KOPT-K1 (cell line): ENCODE measurements around the gene GUCA1A.
"Not testable (repeated sequence)": the region's sequence is repeated elsewhere in the genome, so short reads cannot be mapped to it uniquely, and the experiment has no call there.

Source experiments
- H3K27ac ChIP-seq: fragments of 200-600 bp; sonication (generic); 2 replicates; pipeline ENCODE4 v1.5.1; 2016; ENCODE audit warnings: antibody characterized with exemption, mild to moderate bottlenecking, low read depth, low read length; ENCODE audit not compliant: poor library complexity, severe bottlenecking
- H3K36me3 ChIP-seq: fragments of 200-600 bp; sonication (generic); 2 replicates; pipeline ENCODE4 v1.5.1; 2017; ENCODE audit warnings: antibody characterized with exemption, mild to moderate bottlenecking, low read length, moderate library complexity; ENCODE audit not compliant: insufficient read depth
- H3K9me3 ChIP-seq: fragments of 200-600 bp; sonication (generic); 2 replicates; pipeline ENCODE4 v1.5.1; 2017; ENCODE audit warnings: antibody characterized with exemption, low read length, mild to moderate bottlenecking; ENCODE audit not compliant: insufficient read depth, poor library complexity, severe bottlenecking

GUCA1A gene

DNA sequence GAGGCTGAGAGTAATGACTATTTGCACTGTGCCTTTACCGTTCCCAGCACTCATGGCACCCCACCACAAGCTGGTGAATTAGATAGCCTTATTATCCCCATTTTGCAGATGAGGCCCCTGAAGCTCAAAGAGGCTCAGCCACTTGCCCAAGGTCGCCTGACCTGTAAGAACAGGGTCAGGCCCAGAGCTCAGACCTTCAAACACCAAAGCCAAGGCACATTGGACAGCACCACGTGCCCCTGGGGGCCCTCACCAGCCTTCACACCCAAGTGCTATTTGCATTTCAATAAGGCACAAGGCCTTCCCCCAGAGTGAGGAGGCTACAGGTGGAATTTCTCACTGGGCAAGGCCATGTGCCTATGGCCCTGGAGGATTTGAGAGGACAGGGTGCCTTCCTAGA lies 16.5 kb upstream of the GUCA1A start:
- Histone ChIP-seq H3K36me3 (no peaks in the 10 kb centered on the region), H3K27ac (peak overlapping the region; percentile 24), H3K9me3 (no peaks in the 10 kb centered on the region)

DNA sequence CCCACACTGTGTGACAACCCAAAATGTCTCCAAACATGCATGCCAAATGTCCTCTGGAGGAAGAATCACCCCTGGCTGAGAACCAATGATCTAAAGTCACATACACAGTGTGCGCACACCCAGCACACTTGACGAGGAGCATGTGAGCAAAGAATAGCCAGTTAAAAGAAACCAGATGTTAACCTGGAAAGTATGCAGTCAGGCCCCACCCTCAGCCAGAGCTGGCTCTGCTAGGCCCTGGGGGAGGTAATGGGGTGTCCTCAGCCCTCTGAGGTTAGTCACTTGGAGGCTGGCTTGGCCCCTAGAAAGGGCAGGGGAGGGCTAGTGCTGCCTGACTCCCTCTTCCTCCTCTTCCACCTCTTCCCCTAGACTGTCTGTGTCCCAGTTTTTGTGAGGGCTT lies 15.2 kb upstream of the GUCA1A start:
- Histone ChIP-seq H3K27ac (no peak overlapping the region), H3K36me3 (no peaks in the 10 kb centered on the region), H3K9me3 (no peaks in the 10 kb centered on the region)

DNA sequence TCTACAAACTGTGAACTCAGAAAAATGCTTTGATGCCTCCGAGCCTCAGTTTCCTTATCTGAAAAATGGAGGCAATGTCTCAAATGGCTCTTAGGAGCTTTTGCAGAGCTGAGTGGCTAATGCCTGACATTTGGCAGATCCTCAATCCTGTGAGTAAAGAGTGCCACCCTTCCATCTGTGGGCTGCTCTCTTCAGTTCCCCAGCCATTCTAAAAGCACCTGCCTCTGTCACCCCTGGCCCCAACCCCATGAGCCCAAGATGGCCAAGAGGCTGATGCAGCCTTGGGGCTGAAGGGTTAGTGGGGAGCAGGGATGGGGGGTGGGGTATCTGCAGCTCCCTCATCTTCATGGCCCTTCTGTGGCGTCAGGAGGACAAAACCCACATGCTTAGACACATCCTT lies 14.5 kb upstream of the GUCA1A start:
- H3K27ac ChIP-seq = no peak overlapping the region
- H3K9me3 ChIP-seq = no peaks in the 10 kb centered on the region

DNA sequence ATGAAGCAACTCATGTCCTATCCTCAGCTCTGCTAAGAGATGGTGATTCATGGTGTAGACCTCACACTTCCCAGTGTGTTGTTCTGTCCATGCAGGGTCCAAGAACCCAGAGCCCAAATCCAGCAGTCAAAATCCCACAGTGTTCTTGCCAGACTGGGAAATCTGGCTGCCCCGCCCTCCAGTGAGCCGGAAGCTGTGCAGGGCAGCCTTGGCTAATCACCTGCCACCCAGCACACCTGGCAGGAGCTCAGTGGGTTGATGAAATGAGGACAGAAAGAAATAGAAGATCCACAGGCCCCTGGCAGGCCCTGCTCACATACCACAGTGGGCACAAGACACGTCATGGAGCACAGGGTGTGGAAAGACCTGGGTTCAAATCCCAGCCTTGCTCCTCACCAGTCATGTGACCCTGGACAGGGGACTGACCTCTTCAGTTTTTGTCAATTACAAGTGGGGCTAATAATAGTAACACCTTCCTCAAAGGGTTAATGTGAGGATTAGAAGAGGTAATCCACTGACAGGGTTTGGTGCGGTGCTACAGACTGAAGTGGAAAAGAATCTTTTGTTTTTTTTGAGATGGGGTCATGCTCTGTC lies 13.6 kb upstream of the GUCA1A start:
- no peaks in the 10 kb centered on the region for H3K9me3 ChIP-seq
- H3K27ac ChIP-seq = no peak overlapping the region
- H3K36me3 ChIP-seq = no peaks in the 10 kb centered on the region

More for the DNA sequence above, 14.5 kb upstream of the GUCA1A start:
- H3K36me3 ChIP-seq = no peaks in the 10 kb centered on the region

DNA sequence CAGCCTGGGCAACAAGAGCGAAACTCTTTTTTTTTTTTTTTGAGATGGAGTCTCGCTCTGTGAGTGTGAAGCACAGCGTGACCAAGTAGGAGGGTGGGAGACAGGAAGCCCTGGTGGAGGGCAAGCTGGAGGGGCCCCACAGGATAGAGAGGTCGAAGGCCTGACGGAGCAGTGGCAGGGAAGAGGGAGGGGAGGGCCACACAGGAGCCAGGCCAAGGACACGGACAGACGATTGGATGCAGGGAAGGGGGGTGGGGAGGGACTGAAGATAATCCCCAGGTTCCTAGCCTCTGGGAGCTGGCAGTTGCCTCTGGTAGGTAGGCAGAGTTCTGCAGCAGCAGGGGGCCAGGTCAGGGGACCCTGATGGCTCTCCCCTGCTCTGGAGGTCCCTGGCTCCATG lies 10.8 kb upstream of the GUCA1A start:
- Histone ChIP-seq H3K27ac (no peak overlapping the region), H3K9me3 (no peaks in the 10 kb centered on the region), H3K36me3 (no peaks in the 10 kb centered on the region)

DNA sequence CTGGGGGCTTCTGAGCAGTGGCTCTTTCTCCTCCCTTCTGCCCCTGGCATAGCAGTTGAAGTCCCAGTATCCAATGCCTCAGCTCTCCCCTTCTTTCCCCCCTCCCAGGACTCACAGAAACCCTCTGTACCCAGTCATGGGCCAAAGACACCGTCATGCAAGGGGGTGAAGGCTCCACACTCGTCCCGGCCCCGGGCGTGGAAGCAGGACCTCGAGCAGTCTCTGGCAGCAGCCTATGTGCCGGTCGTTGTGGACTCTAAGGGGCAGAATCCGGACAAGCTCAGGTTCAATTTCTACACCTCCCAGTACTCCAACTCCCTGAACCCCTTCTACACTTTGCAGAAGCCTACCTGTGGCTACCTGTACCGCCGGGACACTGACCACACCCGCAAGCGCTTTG lies 10.4 kb upstream of the GUCA1A start:
- Histone ChIP-seq H3K36me3 (no peaks in the 10 kb centered on the region), H3K27ac (no peak overlapping the region), H3K9me3 (no peaks in the 10 kb centered on the region)

DNA sequence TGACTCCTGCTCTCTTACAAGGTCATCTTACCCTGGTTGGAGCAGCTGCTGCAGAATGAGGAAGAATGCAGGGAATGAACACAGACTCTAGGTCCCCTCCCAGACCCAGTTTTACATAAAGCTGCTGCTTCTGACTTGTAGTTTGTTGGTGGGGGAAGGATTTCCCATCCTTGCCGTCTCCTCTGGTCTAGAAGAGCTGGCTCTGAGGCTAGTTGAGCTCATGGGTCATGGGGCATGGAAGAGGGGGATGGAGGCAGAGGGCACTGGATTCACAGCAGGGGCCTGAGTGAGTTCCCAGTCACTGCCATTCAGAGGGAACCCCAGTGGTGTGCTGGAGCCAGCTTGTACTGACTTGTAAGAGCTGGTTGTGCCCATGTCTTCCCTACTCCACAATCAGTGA lies 9.2 kb upstream of the GUCA1A start:
- Histone ChIP-seq H3K9me3 (no peaks in the 10 kb centered on the region), H3K36me3 (no peaks in the 10 kb centered on the region), H3K27ac (no peak overlapping the region)

DNA sequence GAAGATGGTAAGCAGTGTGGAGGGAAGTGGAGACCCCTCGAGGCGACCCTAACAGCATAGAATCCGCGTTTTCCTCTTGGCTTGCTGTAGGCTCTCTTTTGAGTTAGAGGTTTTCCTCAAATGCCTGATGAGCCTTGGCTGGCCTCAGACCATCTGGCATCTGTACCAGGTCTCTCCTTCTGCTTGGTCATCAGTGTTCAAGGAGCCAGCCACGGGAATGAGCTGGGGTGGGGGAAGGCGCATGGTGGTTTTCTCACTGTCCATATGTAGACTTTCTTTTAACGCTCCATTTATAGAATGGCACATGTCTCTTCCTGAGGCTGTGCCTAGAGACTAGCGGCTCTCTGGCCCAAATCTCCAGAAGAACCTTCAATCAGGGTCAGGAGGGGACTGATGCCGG lies 8.1 kb upstream of the GUCA1A start:
- Histone ChIP-seq H3K9me3 (no peaks in the 10 kb centered on the region), H3K36me3 (no peaks in the 10 kb centered on the region), H3K27ac (no peak overlapping the region)

DNA sequence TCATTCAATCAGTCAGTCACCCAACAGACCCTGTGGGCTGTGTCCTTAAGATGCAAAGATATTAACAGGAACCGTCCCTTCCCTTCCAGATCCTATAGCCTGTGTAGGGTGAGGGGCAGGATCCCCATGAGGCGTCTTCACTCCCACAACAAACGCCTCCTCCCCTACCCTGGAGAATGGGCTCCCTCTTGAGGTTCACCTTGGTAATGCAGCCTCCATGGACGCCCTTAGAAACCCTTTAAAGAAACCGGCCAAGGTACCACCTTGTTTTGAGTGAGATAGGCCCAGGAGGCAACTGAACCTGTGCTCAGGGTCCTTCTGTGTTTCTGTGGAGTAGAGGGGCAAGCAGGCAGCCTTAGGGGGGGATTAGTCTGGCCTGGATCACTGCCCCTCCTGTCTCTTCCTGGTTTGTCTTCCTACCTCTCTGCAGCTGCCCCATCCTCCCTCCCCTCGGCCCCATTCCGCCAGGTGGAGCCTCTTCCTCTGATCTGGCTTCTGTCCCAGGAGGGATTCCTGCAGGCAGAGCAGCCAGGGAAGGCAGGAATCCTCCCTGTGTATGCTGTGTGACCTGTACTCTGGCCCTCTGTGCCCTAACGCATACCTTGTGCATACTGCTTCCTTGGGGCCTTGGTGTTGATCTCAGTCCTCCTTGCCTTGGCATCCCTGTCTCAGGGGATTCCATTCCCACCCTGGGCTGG lies 6.6 kb upstream of the GUCA1A start:
- Histone ChIP-seq H3K27ac (no peak overlapping the region), H3K36me3 (no peaks in the 10 kb centered on the region)

DNA sequence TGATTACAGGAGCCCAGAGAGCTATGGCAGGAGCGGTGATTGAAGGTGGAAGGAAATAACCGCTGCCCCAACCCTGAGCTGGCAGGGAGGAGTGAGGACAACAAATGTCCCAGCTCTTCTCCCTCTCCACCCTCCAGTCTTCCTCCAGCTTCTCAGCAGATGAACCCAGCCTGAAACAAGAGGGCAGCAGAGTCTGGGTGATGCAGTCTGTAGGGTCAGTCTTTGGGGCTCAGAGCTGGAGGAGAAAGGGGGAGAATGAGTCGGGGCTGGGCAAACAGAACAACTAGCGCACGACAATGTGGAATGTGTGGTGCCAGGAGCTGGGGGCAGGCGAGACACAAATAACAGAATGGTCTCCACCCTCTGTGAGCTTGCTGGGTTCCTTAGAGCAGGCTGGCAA lies 4.5 kb upstream of the GUCA1A start:
- H3K27ac ChIP-seq = no peak overlapping the region
- H3K36me3 ChIP-seq = no peaks in the 10 kb centered on the region

More for the DNA sequence above, 6.6 kb upstream of the GUCA1A start:
- no peaks in the 10 kb centered on the region for H3K9me3 ChIP-seq

DNA sequence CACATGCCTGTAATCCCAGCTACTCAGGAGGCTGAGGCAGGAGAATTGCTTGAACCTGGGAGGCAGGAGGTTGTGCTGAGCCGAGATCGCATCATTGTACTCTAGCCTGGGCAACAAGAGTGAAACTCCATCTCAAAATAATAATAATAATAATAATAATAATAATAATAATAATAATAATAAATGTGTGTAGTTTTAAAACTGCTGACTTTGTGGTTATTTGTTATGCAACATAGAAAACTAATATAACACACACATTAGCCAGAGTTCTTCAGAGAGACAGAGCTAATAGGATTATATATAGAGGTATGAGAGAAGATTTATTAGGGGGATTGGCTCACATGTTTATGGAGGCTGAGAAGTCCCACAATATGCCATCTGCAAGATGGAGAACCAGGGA lies 3.4 kb upstream of the GUCA1A start:
- H3K36me3 ChIP-seq, H3K9me3 ChIP-seq, H3K27ac ChIP-seq: not testable (repeated sequence)

More for the DNA sequence above, 4.5 kb upstream of the GUCA1A start:
- no peaks in the 10 kb centered on the region for H3K9me3 ChIP-seq

DNA sequence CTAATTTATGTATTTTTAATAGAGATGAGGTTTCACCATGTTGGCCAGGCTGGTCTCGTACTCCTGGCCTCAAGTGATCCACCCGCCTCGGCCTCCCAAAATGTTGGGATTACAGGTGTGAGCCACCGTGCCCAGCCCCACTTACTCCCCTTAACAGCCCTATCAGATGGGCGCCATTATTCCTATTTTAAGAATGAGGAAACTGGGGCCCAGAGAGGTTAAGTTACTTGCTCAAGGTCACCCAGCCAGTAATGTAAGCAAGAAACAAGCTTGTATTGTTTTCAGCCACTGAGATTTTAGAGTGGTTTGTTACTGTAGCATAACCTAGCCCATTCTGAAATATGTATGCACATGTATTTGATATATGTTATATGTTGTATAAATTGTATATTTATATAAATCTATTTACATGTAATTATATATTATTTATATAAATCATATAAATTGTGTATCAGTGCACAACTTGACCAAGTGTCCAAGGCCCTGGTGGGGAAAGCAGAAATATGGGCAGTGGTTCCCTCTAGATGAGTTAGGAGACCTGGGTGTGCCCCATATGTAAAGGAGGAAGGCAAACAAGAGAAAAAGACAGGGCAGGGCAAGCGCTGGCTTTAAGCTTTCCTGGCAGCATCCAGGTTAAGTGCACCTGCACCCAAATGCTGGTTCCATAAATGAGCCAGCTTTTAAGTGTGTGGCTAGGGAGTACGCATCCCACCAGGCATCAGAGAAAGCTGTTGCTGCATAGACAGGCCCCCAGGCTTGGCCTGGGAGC lies 1.2 kb upstream of the GUCA1A start:
- Histone ChIP-seq H3K36me3 (no peaks in the 10 kb centered on the region), H3K27ac (no peak overlapping the region), H3K9me3 (no peaks in the 10 kb centered on the region)

DNA sequence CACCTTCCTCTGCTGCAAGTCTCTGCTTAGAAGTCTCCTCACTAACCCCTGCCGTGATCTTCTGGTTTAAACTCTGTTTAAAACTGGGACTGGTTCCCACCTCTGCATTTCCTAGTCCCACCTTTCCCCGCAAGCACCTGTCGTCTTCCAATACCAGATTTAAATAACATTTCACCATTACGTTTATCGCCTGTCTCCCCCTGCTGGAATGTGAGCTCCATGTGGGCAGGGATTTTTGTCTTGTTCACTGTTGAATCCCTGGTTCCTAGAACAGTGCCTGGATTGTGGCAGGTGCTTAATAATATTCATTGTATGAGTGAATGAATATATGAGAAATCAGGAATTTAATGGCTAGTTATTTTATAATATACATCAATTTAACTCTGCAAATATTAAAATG lies 2.7 kb downstream of the GUCA1A start:
- H3K9me3 ChIP-seq = no peaks in the 10 kb centered on the region
- H3K27ac ChIP-seq = no peak overlapping the region
- H3K36me3 ChIP-seq = no peaks in the 10 kb centered on the region

DNA sequence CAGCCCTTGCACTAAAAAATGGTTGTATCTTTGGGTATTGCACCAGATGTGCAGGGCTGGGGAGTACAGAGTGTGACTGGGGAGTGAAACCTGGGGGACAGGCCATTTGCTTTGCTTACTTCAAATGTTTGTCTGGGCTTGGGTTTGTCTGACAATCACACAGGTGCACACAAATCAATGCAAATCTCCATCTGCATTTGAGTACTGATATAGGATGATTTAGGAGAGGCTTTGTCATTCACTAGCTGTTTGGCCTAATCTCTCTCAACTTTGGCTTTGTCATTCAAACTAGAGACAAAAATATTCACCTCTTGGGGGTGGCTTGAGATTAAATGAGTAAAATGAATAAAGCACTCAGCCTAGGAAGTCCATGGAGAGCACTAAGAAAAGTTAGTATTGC lies 3.8 kb downstream of the GUCA1A start:
- Histone ChIP-seq H3K36me3 (no peaks in the 10 kb centered on the region), H3K27ac (no peak overlapping the region), H3K9me3 (no peaks in the 10 kb centered on the region)

DNA sequence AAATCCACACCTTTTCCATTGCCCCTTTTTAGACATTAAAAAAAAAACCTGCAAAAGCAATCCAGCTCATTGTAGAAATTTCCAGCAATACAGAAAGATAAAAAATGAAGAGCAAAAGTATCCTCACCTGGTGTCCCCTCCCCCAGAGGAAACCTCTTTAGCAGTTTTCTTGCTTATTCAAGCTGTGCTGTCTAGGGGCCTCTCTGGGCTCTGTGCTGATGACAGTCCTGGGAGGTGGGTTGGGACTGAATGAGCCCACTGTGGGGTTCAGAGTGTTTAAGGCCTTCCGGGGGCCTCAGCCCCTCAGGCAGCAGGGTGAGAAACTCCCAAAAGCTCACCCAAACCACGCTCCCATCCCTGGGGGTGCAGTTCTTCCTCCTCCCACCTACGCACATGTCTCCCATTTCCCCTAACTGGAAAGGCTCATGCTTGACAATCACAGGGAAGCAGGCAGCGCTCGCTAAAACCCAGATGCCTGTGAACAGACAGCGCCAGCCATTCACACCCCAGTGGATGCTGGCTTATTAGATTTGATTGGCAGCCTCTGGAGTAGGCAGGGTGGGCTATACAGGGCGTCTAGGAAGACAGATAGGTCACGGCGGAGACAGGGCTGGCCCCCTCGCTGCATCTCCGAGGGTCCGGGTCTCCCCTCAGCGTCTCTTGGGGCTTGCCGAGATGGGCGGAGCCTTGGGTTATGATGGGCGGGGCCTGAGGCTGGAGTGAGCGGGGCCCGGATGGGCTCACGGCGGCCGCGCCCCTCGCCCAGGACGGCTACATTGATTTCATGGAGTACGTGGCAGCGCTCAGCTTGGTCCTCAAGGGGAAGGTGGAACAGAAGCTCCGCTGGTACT lies 4.6 kb downstream of the GUCA1A start:
- H3K27ac ChIP-seq = no peak overlapping the region
- no peaks in the 10 kb centered on the region for H3K36me3 ChIP-seq
- H3K9me3 ChIP-seq = no peaks in the 10 kb centered on the region
